Endothelial cell of umbilical vein (primary cell): ENCODE data around the gene CNTROB. TPM values are rescaled to one million over a fixed set of nuclear protein-coding genes. Genes with fewer than 3 reads are reported as not detected.

ENCODE experiments used
- BruUV-seq: library from RNA; stranded (reverse); fragments of 400-500 nt; replicated peaks from 2 replicates; lab custom pipeline; 2021; lab: Mats Ljungman, UMichigan
- CTCF ChIA-PET: fragments of 300-600, 350-600 bp; sonication (Branson Sonifier 250); formaldehyde crosslinking; loops from one replicate; lab custom pipeline; 2021; ENCODE audit warnings: antibody characterized with exemption, inconsistent platforms; lab: Charles Lee
- POLR2A ChIA-PET: fragments of 300-600, 350-600 bp; sonication (Branson Sonifier 250); formaldehyde crosslinking; loops from one replicate; lab custom pipeline; 2021; ENCODE audit warnings: antibody characterized with exemption, inconsistent platforms; lab: Charles Lee
- DNase-seq: peaks from one replicate; pipeline ENCODE4 v3.0.0-alpha.2; 2011; ENCODE audit warnings: low read depth, low spot score
- FAIRE-seq: peaks from 2 replicates; lab custom pipeline; 2011; peaks lifted over from hg19 to GRCh38; lab: Jason Lieb, UNC
- H2AFZ ChIP-seq: 2 replicates; pipeline ENCODE4 v1.6.0; 2012; ENCODE audit warnings: low read depth, low read length, control low read depth, inconsistent platforms
- H3K27ac ChIP-seq: 2 replicates; pipeline ENCODE4 v1.5.1; 2011; ENCODE audit warnings: low read depth, mild to moderate bottlenecking, control low read depth, low read length, moderate library complexity; ENCODE audit not compliant: insufficient read depth
- H3K27me3 ChIP-seq, 2 experiments: 2 replicates each; pipeline versions ENCODE4 v1.6.0 to v1.6.1; 2011; ENCODE audit warnings: low read length in 2 of 2, mixed read lengths in 1 of 2; ENCODE audit not compliant: control insufficient read depth in 2 of 2, insufficient read depth in 2 of 2
- H3K36me3 ChIP-seq, 2 experiments: 2 replicates in 1 of 2; 3 replicates in 1 of 2; pipeline ENCODE4 v1.5.1; 2011; ENCODE audit warnings: low read length in 2 of 2, mild to moderate bottlenecking in 1 of 2, moderate library complexity in 1 of 2; ENCODE audit not compliant: control insufficient read depth in 2 of 2, insufficient read depth in 2 of 2; ENCODE audit errors: extremely low read depth in 1 of 2
- H3K4me1 ChIP-seq: 3 replicates; pipeline ENCODE4 v1.5.1; 2011; ENCODE audit warnings: mild to moderate bottlenecking, low read length; ENCODE audit not compliant: control insufficient read depth, insufficient read depth; ENCODE audit errors: extremely low read depth
- H3K4me2 ChIP-seq: 2 replicates; pipeline ENCODE4 v1.6.1; 2011; ENCODE audit warnings: low read length, control low read depth, mixed read lengths; ENCODE audit not compliant: insufficient read depth
- H3K4me3 ChIP-seq, 3 experiments: fragments of 200-600 bp in 1 of 3; sonication (generic), shearing (Covaris generic) in 1 of 3; replicated peaks in 1 of 3; 2 replicates each; pipeline ENCODE4 v1.5.1; 2011 to 2016; ENCODE audit warnings: control low read depth in 3 of 3, low read length in 3 of 3, mild to moderate bottlenecking in 2 of 3, inconsistent platforms in 1 of 3, low read depth in 1 of 3, moderate library complexity in 1 of 3; ENCODE audit not compliant: insufficient read depth in 1 of 3
- H3K79me2 ChIP-seq: 2 replicates; pipeline ENCODE4 v1.6.0; 2012; ENCODE audit warnings: low read length, inconsistent platforms; ENCODE audit not compliant: control insufficient read depth, insufficient read depth
- H3K9ac ChIP-seq: replicated peaks from 2 replicates; pipeline ENCODE3; 2011; ENCODE audit warnings: low read length, control low read depth; ENCODE audit not compliant: insufficient read depth; ENCODE audit errors: extremely low read depth
- H3K9me1 ChIP-seq: replicated peaks from 3 replicates; pipeline ENCODE4 v1.6.0; 2011; ENCODE audit warnings: mild to moderate bottlenecking, low read length; ENCODE audit not compliant: control insufficient read depth, insufficient read depth; ENCODE audit errors: extremely low read depth
- H3K9me3 ChIP-seq: replicated peaks from 2 replicates; pipeline ENCODE4 v1.5.1; 2012; ENCODE audit warnings: low read length, inconsistent platforms; ENCODE audit not compliant: control insufficient read depth, insufficient read depth
- H4K20me1 ChIP-seq: replicated peaks from 2 replicates; pipeline ENCODE3; 2011; ENCODE audit warnings: mild to moderate bottlenecking, low read length; ENCODE audit not compliant: control insufficient read depth, insufficient read depth; ENCODE audit errors: extremely low read depth
- EZH2 ChIP-seq: IDR thresholded peaks from 2 replicates; pipeline ENCODE4 v1.6.1; 2012; ENCODE audit warnings: borderline replicate concordance, low read depth, mild to moderate bottlenecking, moderate library complexity, low read length, inconsistent platforms; ENCODE audit not compliant: severe bottlenecking
- FOS ChIP-seq: IDR thresholded peaks from 2 replicates; pipeline ENCODE4 v1.6.1; 2011; ENCODE audit warnings: mild to moderate bottlenecking, low read length, moderate library complexity, borderline replicate concordance; ENCODE audit not compliant: insufficient read depth
- GATA2 ChIP-seq: IDR thresholded peaks from 2 replicates; pipeline ENCODE4 v1.7.0; 2011; ENCODE audit warnings: low read depth, mild to moderate bottlenecking, moderate library complexity, mixed read lengths, low read length; ENCODE audit not compliant: insufficient read length, insufficient read depth
- JUN ChIP-seq: IDR thresholded peaks from 2 replicates; pipeline ENCODE4 v1.6.1; 2011; ENCODE audit warnings: borderline replicate concordance, low read depth; ENCODE audit not compliant: insufficient read length, insufficient read depth
- MYC ChIP-seq: IDR thresholded peaks from one replicate; pipeline ENCODE4 v1.6.1; 2011; ENCODE audit warnings: mild to moderate bottlenecking, low read depth, low read length
- POLR2A ChIP-seq: IDR thresholded peaks from 2 replicates; pipeline ENCODE4 v1.6.1; 2012; ENCODE audit warnings: low read depth, mild to moderate bottlenecking, control low read depth, low read length
- POLR2AphosphoS5 ChIP-seq: IDR thresholded peaks from 2 replicates; pipeline ENCODE4 v1.6.1; 2012; ENCODE audit warnings: low read depth, mild to moderate bottlenecking, control low read depth, low read length, moderate library complexity; ENCODE audit not compliant: insufficient read depth
- dilution Hi-C: fragments of 300-500 bp; cut with MboI; formaldehyde crosslinking; loops from one replicate; pipeline ENCODE4 v1.15.0; 2019; ENCODE audit warnings: low sequenced_read_pairs; ENCODE audit not compliant: extremely low pct_ligation_motif_present
- intact Hi-C: fragments of 100-400 bp; cut with micrococcal nuclease; formaldehyde crosslinking; loops from one replicate; pipeline ENCODE4 v1.10.0; 2022
- polyA plus RNA-seq, 4 experiments: library from polyadenylated mRNA; depleted of rRNA in 3 of 4; stranded (reverse) in 3 of 4; unstranded in 1 of 4; fragments of >200 nt; gene quantifications; 2 replicates each; pipeline versions ENCODE4 v1.2.1 to v1.2.3, GENCODE V29; 2011 to 2012; ENCODE audit warnings: missing spikeins in 1 of 4
- total RNA-seq: library from RNA; stranded (reverse); gene quantifications from 2 replicates; pipeline ENCODE4 v1.2.3, GENCODE V29; 2021
- TF ChIP-seq, protein P1 (sequence below): IDR thresholded peaks from 2 replicates; pipeline ENCODE4 v1.6.1; 2011; ENCODE audit not compliant: insufficient read depth, insufficient read length
- TF ChIP-seq, protein P2 (sequence below), 2 donors: IDR thresholded peaks; 1 replicate in 1 of 2; 2 replicates in 1 of 2; pipeline ENCODE4 v1.5.1; 2011; ENCODE audit warnings: low read length in 2 of 2, mild to moderate bottlenecking in 2 of 2, moderate library complexity in 2 of 2, control low read depth in 1 of 2, inconsistent platforms in 1 of 2, low read depth in 1 of 2; ENCODE audit not compliant: insufficient read depth in 1 of 2; ENCODE audit errors: extremely low read depth in 1 of 2

Gene CNTROB
- total and polyA plus RNA-seq, 2 donors (not counting 3 experiments of a cell fraction or from before 2014, with no cell fraction given) = 24.9 to 47.2 TPM

DNA sequence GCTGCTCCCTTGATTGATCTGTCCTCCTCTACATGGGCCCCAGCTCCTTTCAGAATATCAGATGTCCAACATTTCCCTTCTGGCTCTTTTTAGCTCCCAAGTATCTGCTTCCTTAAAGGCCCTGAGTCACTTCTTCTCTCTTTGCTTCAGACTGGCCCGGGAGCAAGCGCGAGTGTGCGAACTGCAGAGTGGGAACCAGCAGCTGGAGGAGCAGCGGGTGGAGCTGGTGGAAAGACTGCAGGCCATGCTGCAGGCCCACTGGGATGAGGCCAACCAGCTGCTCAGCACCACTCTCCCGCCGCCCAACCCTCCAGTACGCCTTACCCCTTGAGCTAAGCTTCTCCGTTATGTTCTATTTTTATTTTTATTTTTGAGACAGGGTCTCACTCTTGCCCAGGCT lies 12.3 kb downstream of the CNTROB start:
- FAIRE-seq (no peak), DNase-seq (no peak)
- no peaks in the 10 kb centered on the region for H3K9me3 ChIP-seq
- H3K36me3 ChIP-seq = peaks cover 31 to 41% of the 10 kb centered on the region in 2 experiments
- no peak overlapping the region for H3K27ac ChIP-seq
- H3K4me1 ChIP-seq = no peaks in the 10 kb centered on the region
- dilution Hi-C loops (no loop called here), intact Hi-C loops (no loop called here)
- BruUV-seq = no TSS peak
- H4K20me1 ChIP-seq = no peaks in the 10 kb centered on the region
- H3K9me1 ChIP-seq = no peaks in the 10 kb centered on the region
- ChIA-PET POLR2A (interaction anchor here (0.6 kb wide), 1 partner anchor 25 kb away, joined by 7 read pairs; no protein-coding TSS in a partner anchor), CTCF (interaction anchor here (0.6 to 2.1 kb wide), 13 partner anchors 9 to 147 kb away, joined by 3 to 15 read pairs (median 5); partner anchors contain the start of gene RNF227)
- no peaks in the 10 kb centered on the region for H3K79me2 ChIP-seq
- no peak overlapping the region for H3K9ac ChIP-seq
- no peak overlapping the region for H3K4me2 ChIP-seq
- TF ChIP-seq GATA2 (no peak), FOS (no peak), EZH2 (no peak), POLR2AphosphoS5 (no peak), JUN (no peak), MYC (no peak), POLR2A (no peak)
- TF ChIP-seq, protein P1, sequence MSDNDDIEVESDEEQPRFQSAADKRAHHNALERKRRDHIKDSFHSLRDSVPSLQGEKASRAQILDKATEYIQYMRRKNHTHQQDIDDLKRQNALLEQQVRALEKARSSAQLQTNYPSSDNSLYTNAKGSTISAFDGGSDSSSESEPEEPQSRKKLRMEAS = no peak
- TF ChIP-seq, protein P2, sequence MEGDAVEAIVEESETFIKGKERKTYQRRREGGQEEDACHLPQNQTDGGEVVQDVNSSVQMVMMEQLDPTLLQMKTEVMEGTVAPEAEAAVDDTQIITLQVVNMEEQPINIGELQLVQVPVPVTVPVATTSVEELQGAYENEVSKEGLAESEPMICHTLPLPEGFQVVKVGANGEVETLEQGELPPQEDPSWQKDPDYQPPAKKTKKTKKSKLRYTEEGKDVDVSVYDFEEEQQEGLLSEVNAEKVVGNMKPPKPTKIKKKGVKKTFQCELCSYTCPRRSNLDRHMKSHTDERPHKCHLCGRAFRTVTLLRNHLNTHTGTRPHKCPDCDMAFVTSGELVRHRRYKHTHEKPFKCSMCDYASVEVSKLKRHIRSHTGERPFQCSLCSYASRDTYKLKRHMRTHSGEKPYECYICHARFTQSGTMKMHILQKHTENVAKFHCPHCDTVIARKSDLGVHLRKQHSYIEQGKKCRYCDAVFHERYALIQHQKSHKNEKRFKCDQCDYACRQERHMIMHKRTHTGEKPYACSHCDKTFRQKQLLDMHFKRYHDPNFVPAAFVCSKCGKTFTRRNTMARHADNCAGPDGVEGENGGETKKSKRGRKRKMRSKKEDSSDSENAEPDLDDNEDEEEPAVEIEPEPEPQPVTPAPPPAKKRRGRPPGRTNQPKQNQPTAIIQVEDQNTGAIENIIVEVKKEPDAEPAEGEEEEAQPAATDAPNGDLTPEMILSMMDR (IDR thresholded peaks at IDR 0.05; ENCODE audit: extremely low read depth in 1 of 2, insufficient read depth in 1 of 2, low read depth in 1 of 2, low read length in 2 of 2) = no peak
- no peaks in the 10 kb centered on the region for H3K27me3 ChIP-seq
- no peak overlapping the region for H2AFZ ChIP-seq
- H3K4me3 ChIP-seq = no peak overlapping the region
